Fibroblast of peridontal ligament (primary cell): ENCODE measurements around the gene CLCNKB.
"Not testable (repeated sequence)": the region's sequence is repeated elsewhere in the genome, so short reads cannot be mapped to it uniquely, and the experiment has no call there.

ENCODE experiments used
- DNase-seq: peaks from one replicate; pipeline ENCODE4 v3.0.0-alpha.2; 2010; ENCODE audit errors: extremely low read depth

The CLCNKB gene

GRCh38 chr1:16015491-16015890 is 28.1 kb upstream of the CLCNKB start:
- no peak for DNase-seq

- no peak for DNase-seq
These were observed 27.4 kb upstream of the CLCNKB start for GRCh38 chr1:16015960-16016901.

- no peak for DNase-seq
These were observed 26.5 kb upstream of the CLCNKB start for GRCh38 chr1:16017076-16017460.

- peak; percentile 80 for DNase-seq
These were observed 25.9 kb upstream of the CLCNKB start, which contains the start of gene HSPB7 for GRCh38 chr1:16017461-16018303. Gene HSPB7, minus strand, starts transcription at chr1:16018043. Its CDS starts 80 bp downstream, at chr1:16017963.

- DNase-seq = no peak
These were observed 25.3 kb upstream of the CLCNKB start for GRCh38 chr1:16018308-16018707.

- no peak for DNase-seq
These were observed 24.6 kb upstream of the CLCNKB start for GRCh38 chr1:16018749-16019643.

GRCh38 chr1:16019644-16020277 is 23.8 kb upstream of the CLCNKB start:
- DNase-seq = no peak

- DNase-seq = no peak
These were observed 23.3 kb upstream of the CLCNKB start for GRCh38 chr1:16020325-16020724.

- not testable (repeated sequence) for DNase-seq
These were observed 22.7 kb upstream of the CLCNKB start for GRCh38 chr1:16020878-16021277.

GRCh38 chr1:16021681-16022080 is 21.9 kb upstream of the CLCNKB start, which contains the start of gene CLCNKA:
Gene CLCNKA, plus strand, starts transcription at chr1:16022036. Its CDS starts 584 bp downstream, at chr1:16022620.
- DNase-seq = no peak

- no peak for DNase-seq
These were observed 21.2 kb upstream of the CLCNKB start for GRCh38 chr1:16022393-16022792.

GRCh38 chr1:16023050-16023653 is 20.4 kb upstream of the CLCNKB start:
- no peak for DNase-seq

GRCh38 chr1:16026302-16026701 is 17.3 kb upstream of the CLCNKB start:
- DNase-seq = not testable (repeated sequence)

- no peak for DNase-seq
These were observed 16.7 kb upstream of the CLCNKB start for GRCh38 chr1:16026723-16027484.

GRCh38 chr1:16028237-16029002 is 15.2 kb upstream of the CLCNKB start:
- no peak for DNase-seq

- not testable (repeated sequence) for DNase-seq
These were observed 14.6 kb upstream of the CLCNKB start for GRCh38 chr1:16029003-16029268.

- no peak for DNase-seq
These were observed 14.3 kb upstream of the CLCNKB start for GRCh38 chr1:16029288-16029687.

- DNase-seq = no peak
These were observed 12.0 kb upstream of the CLCNKB start for GRCh38 chr1:16031551-16031950.
